Measurements from ENCODE around the gene HS6ST3. TPM values are rescaled to one million over a fixed set of nuclear protein-coding genes. Genes with fewer than 3 reads are reported as not detected.

The HS6ST3 gene
- total and polyA plus RNA-seq, 9 of the 15 experiments (the other 6 are each of a cell fraction or from before 2014, with no cell fraction given), result not detected

- no peak for TF ChIP-seq REST (IDR thresholded peaks at IDR 0.05; ENCODE audit: borderline replicate concordance)
- no peak for TF ChIP-seq REST (CRISPR knock-in tag; IDR thresholded peaks at IDR 0.05; ENCODE audit: low read depth)
- TF ChIP-seq ILK (tag; IDR thresholded peaks at IDR 0.05; ENCODE audit: borderline replicate concordance, low read depth), result no peak
- TF ChIP-seq NCOR1 (IDR thresholded peaks at IDR 0.05), result no peak
- TF ChIP-seq SAP30 (IDR thresholded peaks at IDR 0.05; ENCODE audit: borderline replicate concordance, insufficient read depth, low read depth, low read length, poor library complexity, severe bottlenecking), result no peak
- TF ChIP-seq E2F5 (CRISPR knock-in tag; IDR thresholded peaks at IDR 0.05), result no peak
- no peak for TF ChIP-seq POLR3G (IDR thresholded peaks at IDR 0.05; ENCODE audit: extremely low read depth, insufficient read length, insufficient replicate concordance)
These were observed 159.1 kb downstream of the HS6ST3 start (continued) for GRCh38 chr13:96248996-96249395.
